Measurements from ENCODE around the gene C19orf85. TPM values are rescaled to one million over a fixed set of nuclear protein-coding genes. Genes with fewer than 3 reads are reported as not detected.

The C19orf85 gene
- total and polyA plus RNA-seq, 10 of the 15 experiments (the other 5 are each of a cell fraction or from before 2014, with no cell fraction given): not detected

- 92% methylated on average over 34 of the region's 53 CpGs for WGBS (ENCODE audit: insufficient coverage, insufficient replicate concordance, low lambda C conversion rate, missing lambda C conversion rate)
- no peak for DNase-seq (ENCODE audit: low read depth, low spot score)
- no TSS peak for BruUV-seq (replicated peaks)
- Histone ChIP-seq H3K4me3 (no peak overlapping the region), H4K20me1 (ENCODE audit: control insufficient read depth, insufficient read depth) (no peaks in the 10 kb centered on the region), H3K27ac (ENCODE audit: control insufficient read depth, insufficient read depth) (no peak overlapping the region), H3K36me3 (ENCODE audit: control insufficient read depth in 2 of 2, insufficient read depth in 2 of 2, low read length in 1 of 2) (peaks cover 0 to 8% of the 10 kb centered on the region in 2 experiments; a peak in 2 of 4 replicates), H3K9ac (ENCODE audit: control insufficient read depth, insufficient read depth, low read length) (no peak overlapping the region), H3K27me3 (replicated peaks in 1 of 2; ENCODE audit: control insufficient read depth in 2 of 2, insufficient read depth in 2 of 2, low read length in 1 of 2) (no peaks in the 10 kb centered on the region), H3K4me1 (ENCODE audit: control insufficient read depth, insufficient read depth, low read length) (peaks cover 6% of the 10 kb centered on the region), H2AFZ (ENCODE audit: control insufficient read depth, low read depth, low read length) (no peak overlapping the region), H3K79me2 (ENCODE audit: control insufficient read depth, insufficient read depth, low read length) (no peaks in the 10 kb centered on the region; the same call in 1 of the 2 replicates), H3K9me3 (replicated peaks; ENCODE audit: control insufficient read depth, insufficient read depth, low read length) (no peaks in the 10 kb centered on the region), H3K4me2 (ENCODE audit: control insufficient read depth, insufficient read depth) (no peak overlapping the region)
- no peak for FAIRE-seq
- no peak for ATAC-seq
- SMC1A ChIA-PET (ENCODE audit: uncharacterized antibody, unreplicated experiment): interaction anchor here (1.2 to 1.8 kb wide), 5 partner anchors 9 to 18 kb away, joined by 3 to 7 read pairs (median 5); partner anchors contain the start of gene ZNF628
- CTCF ChIA-PET: interaction anchor here (1.6 to 3.4 kb wide), 4 partner anchors 10 to 19 kb away, joined by 4 to 22 read pairs (median 12); partner anchors contain the start of gene ZNF628
- POLR2A ChIA-PET: interaction anchor here (1.6 kb wide), 1 partner anchor 10 kb away, joined by 4 read pairs; the partner anchor contains the start of gene ZNF628
- in situ Hi-C loops (cut with MboI) (no loop called here), intact Hi-C loops (cut with micrococcal nuclease; ENCODE audit: unreplicated experiment) (no loop called here)
- RAD21 ChIA-PET (ENCODE audit: unreplicated experiment): no interaction called here
- TF ChIP-seq POLR2AphosphoS2 (IDR thresholded peaks at IDR 0.05; ENCODE audit: low read depth, low read length) (no peak), IRF4 (IDR thresholded peaks at IDR 0.05; ENCODE audit: low read depth, low read length) (no peak), MTA2 (IDR thresholded peaks at IDR 0.05; ENCODE audit: low read depth) (no peak), SMARCA5 (IDR thresholded peaks at IDR 0.05) (no peak), SUPT20H (IDR thresholded peaks at IDR 0.05; ENCODE audit: borderline replicate concordance, control insufficient read depth, low read depth, low read length) (no peak)
Observed at GRCh38 chr19:55486043-55486970, 21.8 kb upstream of the C19orf85 start.

Data from GM12878 (cell line).